Measurements from ENCODE around the gene ECEL1. TPM values are rescaled to one million over a fixed set of nuclear protein-coding genes. Genes with fewer than 3 reads are reported as not detected.
"Not testable (repeated sequence)": the region's sequence is repeated elsewhere in the genome, so short reads cannot be mapped to it uniquely, and the experiment has no call there.

The ECEL1 gene, protein sequence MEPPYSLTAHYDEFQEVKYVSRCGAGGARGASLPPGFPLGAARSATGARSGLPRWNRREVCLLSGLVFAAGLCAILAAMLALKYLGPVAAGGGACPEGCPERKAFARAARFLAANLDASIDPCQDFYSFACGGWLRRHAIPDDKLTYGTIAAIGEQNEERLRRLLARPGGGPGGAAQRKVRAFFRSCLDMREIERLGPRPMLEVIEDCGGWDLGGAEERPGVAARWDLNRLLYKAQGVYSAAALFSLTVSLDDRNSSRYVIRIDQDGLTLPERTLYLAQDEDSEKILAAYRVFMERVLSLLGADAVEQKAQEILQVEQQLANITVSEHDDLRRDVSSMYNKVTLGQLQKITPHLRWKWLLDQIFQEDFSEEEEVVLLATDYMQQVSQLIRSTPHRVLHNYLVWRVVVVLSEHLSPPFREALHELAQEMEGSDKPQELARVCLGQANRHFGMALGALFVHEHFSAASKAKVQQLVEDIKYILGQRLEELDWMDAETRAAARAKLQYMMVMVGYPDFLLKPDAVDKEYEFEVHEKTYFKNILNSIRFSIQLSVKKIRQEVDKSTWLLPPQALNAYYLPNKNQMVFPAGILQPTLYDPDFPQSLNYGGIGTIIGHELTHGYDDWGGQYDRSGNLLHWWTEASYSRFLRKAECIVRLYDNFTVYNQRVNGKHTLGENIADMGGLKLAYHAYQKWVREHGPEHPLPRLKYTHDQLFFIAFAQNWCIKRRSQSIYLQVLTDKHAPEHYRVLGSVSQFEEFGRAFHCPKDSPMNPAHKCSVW
- not detected in 2 replicates for total RNA-seq (2014; rRNA removed; shearing (Covaris generic))

- no peak for DNase-seq (ENCODE audit: low spot score)
Observed at GRCh38 chr2:232487385-232488096, at the start of gene ECEL1. Gene ECEL1 (minus strand): TSS chr2:232487834. CDS start chr2:232486653, 1,181 bp downstream.

GRCh38 chr2:232537079-232537478 lies 49.4 kb upstream of the ECEL1 start:
- no peak for DNase-seq (ENCODE audit: low spot score)

DNA sequence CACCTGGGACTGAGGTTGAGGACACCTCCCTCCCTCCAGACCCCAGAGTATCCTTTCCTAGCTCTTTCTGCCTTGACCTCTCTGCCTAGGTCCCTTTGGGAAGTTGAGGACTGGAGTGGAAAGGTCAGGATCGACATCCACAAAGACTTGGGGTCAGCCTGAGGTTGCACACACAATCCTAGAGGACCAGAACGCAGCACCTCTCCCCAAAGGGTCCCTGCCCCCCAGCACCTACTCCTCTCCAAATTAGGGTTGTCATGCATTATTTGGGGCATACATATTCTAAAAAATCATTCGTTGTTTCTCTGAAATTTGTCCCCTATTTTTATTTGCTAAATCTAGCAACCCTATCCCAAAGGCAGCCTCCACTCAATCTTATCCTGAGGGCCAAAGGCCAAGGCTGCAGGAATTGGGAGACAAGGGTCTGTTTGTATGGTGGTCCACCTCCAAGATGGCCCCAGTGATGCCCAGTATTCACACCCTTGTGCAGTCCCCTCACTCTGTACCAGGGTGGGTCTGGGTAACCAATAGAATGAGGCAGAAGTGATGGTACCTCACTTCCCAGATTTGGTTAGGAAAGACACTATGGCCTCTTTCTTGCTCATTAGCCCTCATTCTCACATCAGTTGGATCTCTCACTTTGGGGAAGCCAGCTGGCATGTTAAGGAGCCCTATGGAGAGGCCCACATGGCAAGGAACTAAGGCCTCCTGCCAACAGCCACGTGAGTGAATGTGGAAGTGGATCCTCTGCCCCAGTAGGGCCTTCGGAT lies 48.3 kb upstream of the ECEL1 start:
- no peak for DNase-seq (ENCODE audit: low spot score)

- DNase-seq (ENCODE audit: low spot score): no peak
Observed at GRCh38 chr2:232534940-232535651, 47.5 kb upstream of the ECEL1 start.

GRCh38 chr2:232533944-232534710 lies 46.5 kb upstream of the ECEL1 start:
- no peak for DNase-seq (ENCODE audit: low spot score)

GRCh38 chr2:232532821-232533220 lies 45.2 kb upstream of the ECEL1 start:
- DNase-seq (ENCODE audit: low spot score): not testable (repeated sequence)

GRCh38 chr2:232532419-232532818 lies 44.8 kb upstream of the ECEL1 start:
- DNase-seq (ENCODE audit: low spot score): no peak

DNA sequence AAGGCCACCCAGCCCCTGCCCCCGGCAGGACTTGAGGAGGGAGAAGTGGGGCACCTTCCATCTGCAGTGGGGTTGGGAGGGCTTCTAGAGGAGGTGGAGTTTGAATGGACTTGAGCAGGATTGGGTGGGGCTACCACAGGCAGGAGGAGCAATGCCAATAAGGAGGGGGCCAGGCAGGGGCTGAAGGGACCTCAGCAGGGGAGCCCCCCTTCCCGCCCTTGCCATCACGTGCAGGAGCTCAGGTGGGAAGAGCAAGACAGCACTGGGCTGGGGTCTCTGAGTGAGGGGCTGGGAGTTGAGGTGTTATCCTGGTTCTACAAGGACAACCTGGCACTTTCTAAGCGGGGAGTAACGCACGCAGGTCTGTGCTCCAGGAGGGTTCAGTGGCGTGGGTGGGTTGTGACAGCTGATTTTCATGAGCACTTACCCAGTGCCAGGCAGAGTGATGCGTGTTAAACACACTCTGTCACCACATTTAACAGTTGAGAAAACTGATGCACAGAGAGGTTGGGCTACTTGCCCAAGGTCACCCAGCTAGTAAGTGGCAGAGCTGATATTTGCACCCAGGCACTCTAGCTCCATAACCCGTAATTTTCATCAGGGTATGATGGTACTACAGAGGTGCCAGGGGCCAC lies 43.1 kb upstream of the ECEL1 start:
- no peak for DNase-seq (ENCODE audit: low spot score)

GRCh38 chr2:232529806-232530547 lies 42.3 kb upstream of the ECEL1 start:
- no peak for DNase-seq (ENCODE audit: low spot score)

DNA sequence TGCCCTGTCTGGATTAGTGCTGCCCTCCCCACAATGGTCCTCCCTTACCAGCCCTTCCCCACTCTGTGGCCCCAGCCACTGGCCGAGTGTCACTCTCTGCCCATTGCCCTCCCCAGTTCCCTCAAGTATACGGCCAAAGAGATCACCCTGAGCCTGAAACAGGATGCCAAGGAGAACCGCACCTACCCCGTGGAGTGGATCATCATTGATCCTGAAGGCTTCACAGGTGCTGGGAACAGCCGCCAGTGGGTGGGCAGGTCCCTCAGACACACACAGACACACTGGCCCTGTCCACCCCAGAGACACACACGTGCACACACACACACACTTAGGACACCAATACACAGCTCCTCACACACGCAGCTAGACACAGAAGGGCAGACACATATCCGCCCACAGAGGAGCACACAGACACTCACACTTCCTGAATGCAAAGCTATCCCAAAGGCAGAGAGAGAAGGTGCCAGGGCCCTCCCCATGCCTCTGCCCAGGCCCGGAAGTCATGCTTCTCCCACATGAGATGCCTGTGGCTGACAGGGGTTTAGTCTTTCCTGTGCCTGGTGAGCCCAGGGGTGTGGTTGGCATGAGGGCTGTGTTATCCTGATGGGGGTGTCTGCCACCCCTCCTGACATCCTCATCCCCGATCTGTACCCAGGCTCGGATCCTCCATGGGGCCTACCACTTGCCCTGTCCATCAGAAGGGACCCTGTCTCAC lies 41.3 kb upstream of the ECEL1 start:
- DNase-seq (ENCODE audit: low spot score): peak; percentile 21

- DNase-seq (ENCODE audit: low spot score): no peak
Observed at GRCh38 chr2:232527905-232528470, 40.4 kb upstream of the ECEL1 start.

GRCh38 chr2:232526372-232526941 lies 38.8 kb upstream of the ECEL1 start:
- no peak for DNase-seq (ENCODE audit: low spot score)

DNA sequence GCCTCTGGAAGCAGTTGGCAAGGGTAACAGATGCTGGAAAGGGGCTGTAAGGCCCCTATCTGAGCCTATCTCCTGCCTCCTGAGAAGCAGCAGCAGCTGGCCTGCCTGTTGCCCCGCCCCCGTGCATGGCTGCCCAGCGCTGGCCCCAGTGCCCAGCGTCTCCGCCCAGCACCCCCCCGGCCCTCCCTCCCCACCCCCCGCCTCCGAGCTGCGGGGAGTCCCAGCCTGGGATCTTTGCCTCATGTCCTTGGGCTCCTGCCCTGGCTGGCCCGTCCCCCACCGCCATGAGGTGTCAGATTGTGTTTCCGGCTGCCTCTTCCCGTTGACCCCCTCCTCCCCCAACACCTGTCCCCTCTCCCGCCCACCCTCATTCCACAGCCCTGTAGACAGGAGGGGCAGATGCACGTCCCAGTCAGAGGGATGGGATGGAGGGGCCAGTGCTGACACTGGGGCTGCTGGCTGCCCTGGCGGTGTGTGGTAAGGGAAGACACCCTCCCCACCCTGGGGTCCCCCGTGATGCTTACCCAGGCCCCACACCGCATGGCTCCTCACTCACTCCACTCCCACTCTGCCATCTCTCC lies 38.2 kb upstream of the ECEL1 start, which contains the start of gene CHRND:
TSS of gene CHRND (plus strand) at position 370 of the 581 bp plus-strand sequence. CDS start at position 426, 56 bp downstream.
- DNase-seq (ENCODE audit: low spot score): no peak

- no peak for DNase-seq (ENCODE audit: low spot score)
Observed at GRCh38 chr2:232525199-232525598, 37.6 kb upstream of the ECEL1 start.

GRCh38 chr2:232524771-232525170 lies 37.1 kb upstream of the ECEL1 start:
- DNase-seq (ENCODE audit: low spot score): no peak

DNA sequence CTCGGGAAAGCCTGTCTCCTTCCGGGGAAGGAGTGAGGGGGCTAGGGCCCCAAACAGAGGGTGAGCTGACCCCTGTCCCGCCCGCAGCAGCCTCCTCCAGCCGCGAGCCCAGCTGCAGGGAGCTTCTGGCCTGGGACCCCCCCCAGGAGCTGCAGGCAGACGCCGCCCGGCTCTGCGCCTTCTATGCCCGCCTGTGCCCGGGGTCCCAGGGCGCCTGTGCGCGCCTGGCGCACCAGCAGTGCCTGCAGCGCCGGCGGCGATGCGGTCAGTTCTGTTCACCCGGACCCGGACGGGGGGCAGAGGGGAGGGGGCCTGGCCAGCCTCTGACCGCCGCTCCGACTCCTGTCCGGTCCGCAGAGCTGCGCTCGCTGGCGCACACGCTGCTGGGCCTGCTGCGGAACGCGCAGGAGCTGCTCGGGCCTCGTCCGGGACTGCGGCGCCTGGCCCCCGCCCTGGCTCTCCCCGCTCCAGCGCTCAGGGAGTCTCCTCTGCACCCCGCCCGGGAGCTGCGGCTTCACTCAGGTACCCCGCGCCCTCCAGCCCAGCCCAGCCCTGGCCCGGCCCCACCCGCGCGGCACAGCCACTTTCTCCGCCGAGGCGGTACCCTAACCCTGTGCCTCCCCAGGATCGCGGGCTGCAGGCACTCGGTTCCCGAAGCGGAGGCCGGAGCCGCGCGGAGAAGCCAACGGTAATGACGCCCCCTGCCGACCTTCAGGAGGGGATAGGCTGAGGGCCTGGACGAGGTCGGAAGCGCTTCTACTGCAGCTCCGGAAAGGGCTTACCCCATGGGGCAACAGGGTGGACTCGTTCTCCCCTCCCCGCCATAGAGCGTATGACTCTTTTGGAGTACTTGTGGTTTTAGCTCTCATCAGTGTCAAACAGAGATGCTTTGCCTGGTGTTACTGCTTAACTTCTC lies 36.3 kb upstream of the ECEL1 start:
- no peak for DNase-seq (ENCODE audit: low spot score)
